HepG2 (cell line): ENCODE data around the gene SH3GL1. TPM values are rescaled to one million over a fixed set of nuclear protein-coding genes. Genes with fewer than 3 reads are reported as not detected.

Experiments
- ATAC-seq: fragments of 200-7000 bp; cut with Tn5 transposase; 3 replicates; pipeline ENCODE4 v1.9.1; 2020; ENCODE audit warnings: mild to moderate bottlenecking, moderate library complexity
- BruUV-seq: library from RNA; stranded (reverse); fragments of 400-500 nt; replicated peaks from 2 replicates; lab custom pipeline; 2021; lab: Mats Ljungman, UMichigan
- CTCF ChIA-PET: fragments of 300-600 bp; formaldehyde crosslinking; extraction: SDS; loops from one replicate; lab custom pipeline; 2021; ENCODE audit warnings: low total read pairs, inconsistent platforms, low intra/inter-chr PET ratio; lab: Yijun Ruan, JAX
- POLR2A ChIA-PET: fragments of 350-600 bp; sonication (Branson Sonifier 250); formaldehyde crosslinking; loops from one replicate; lab custom pipeline; 2020; ENCODE audit warnings: antibody characterized with exemption, inconsistent platforms; lab: Yijun Ruan, JAX
- DNase-seq: peaks from one replicate; pipeline ENCODE4 v3.0.0-alpha.2; 2015; ENCODE audit warnings: low spot score
- FAIRE-seq: peaks from 3 replicates; lab custom pipeline; 2011; peaks lifted over from hg19 to GRCh38; lab: Jason Lieb, UNC
- H2AFZ ChIP-seq: one replicate; pipeline ENCODE4 v1.6.1; 2011; ENCODE audit warnings: low read length, inconsistent platforms
- H3K27ac ChIP-seq: fragments of 300-600 bp; 3 replicates; pipeline ENCODE4 v1.8.0; 2011; ENCODE audit warnings: mixed run types, mild to moderate bottlenecking, mixed read lengths, low read length, inconsistent platforms; ENCODE audit not compliant: insufficient read depth; ENCODE audit errors: extremely low read length
- H3K27me3 ChIP-seq, 2 experiments: fragments of 200-600 bp in 1 of 2; 2 replicates in 1 of 2; 3 replicates in 1 of 2; pipeline versions ENCODE4 v1.6.0 to v1.8.0; 2011; ENCODE audit warnings: low read length in 2 of 2, mild to moderate bottlenecking in 2 of 2, moderate library complexity in 2 of 2, inconsistent platforms in 1 of 2; ENCODE audit not compliant: insufficient read depth in 2 of 2, control insufficient read depth in 1 of 2
- H3K36me3 ChIP-seq, 2 experiments: fragments of 200-600 bp in 1 of 2; replicated peaks in 1 of 2; 2 replicates in 1 of 2; 3 replicates in 1 of 2; pipeline versions ENCODE4 v1.5.1 to v1.8.0; 2011; ENCODE audit warnings: low read length in 2 of 2, inconsistent platforms in 1 of 2; ENCODE audit not compliant: insufficient read depth in 2 of 2, control insufficient read depth in 1 of 2
- H3K4me1 ChIP-seq: 2 replicates; pipeline ENCODE4 v1.5.1; 2012; ENCODE audit warnings: low read length, inconsistent platforms; ENCODE audit not compliant: insufficient read depth
- H3K4me2 ChIP-seq: 2 replicates; pipeline ENCODE4 v1.6.0; 2011; ENCODE audit warnings: low read depth, low read length, inconsistent platforms
- H3K4me3 ChIP-seq, 3 experiments: fragments of 200-600 bp in 1 of 3; sonication (generic), shearing (Covaris generic) in 1 of 3; replicated peaks in 1 of 3; 2 replicates each; pipeline ENCODE4 v1.5.1; 2011 to 2016; ENCODE audit warnings: low read length in 3 of 3, inconsistent platforms in 2 of 3, low read depth in 2 of 3, mild to moderate bottlenecking in 2 of 3, control low read depth in 1 of 3, mixed read lengths in 1 of 3; ENCODE audit not compliant: insufficient read depth in 1 of 3
- H3K79me2 ChIP-seq: one replicate; pipeline ENCODE4 v1.6.1; 2011; ENCODE audit warnings: low read length, inconsistent platforms; ENCODE audit not compliant: insufficient read depth
- H3K9ac ChIP-seq: 2 replicates; pipeline ENCODE4 v1.6.0; 2011; ENCODE audit warnings: mild to moderate bottlenecking, low read depth, low read length, inconsistent platforms; ENCODE audit not compliant: insufficient read depth
- H3K9me3 ChIP-seq: 2 replicates; pipeline ENCODE4 v1.5.1; 2012; ENCODE audit warnings: mild to moderate bottlenecking, low read length
- H4K20me1 ChIP-seq: 2 replicates; pipeline ENCODE4 v1.6.0; 2011; ENCODE audit warnings: inconsistent platforms, mild to moderate bottlenecking, low read length, moderate library complexity; ENCODE audit not compliant: insufficient read depth
- FOXK2 ChIP-seq: fragments of 450-650 bp; IDR thresholded peaks from 2 replicates; pipeline ENCODE4 v1.6.1; 2016
- GTF2F1 ChIP-seq: fragments of 150-350 bp; IDR thresholded peaks from 2 replicates; pipeline ENCODE4 v1.6.1; 2014; ENCODE audit warnings: low read length
- HDAC6 ChIP-seq: fragments of 200-600 bp; sonication (generic); IDR thresholded peaks from 2 replicates; pipeline ENCODE4 v1.7.0; 2017; ENCODE audit warnings: mild to moderate bottlenecking, antibody characterized with exemption, low read length, low read depth
- HOXA9 ChIP-seq: sonication (generic); formaldehyde crosslinking; IDR thresholded peaks from 2 replicates; pipeline ENCODE4 v1.8.1; 2022; ENCODE audit warnings: missing genetic modification reagents, mild to moderate bottlenecking, moderate library complexity, borderline replicate concordance
- KDM3A ChIP-seq: IDR thresholded peaks from 2 replicates; pipeline ENCODE4 v1.6.1; 2018; ENCODE audit warnings: low read depth, missing compliant biosample characterization
- MIER3 ChIP-seq: IDR thresholded peaks from 2 replicates; pipeline ENCODE4 v1.6.1; 2016; ENCODE audit warnings: missing compliant biosample characterization, borderline replicate concordance
- NFE2 ChIP-seq: sonication (generic); formaldehyde crosslinking; IDR thresholded peaks from 2 replicates; pipeline ENCODE4 v1.4.0; 2020; ENCODE audit warnings: missing genetic modification reagents
- PRPF4 ChIP-seq: fragments of 200-400 bp; formaldehyde crosslinking; IDR thresholded peaks from 2 replicates; pipeline ENCODE4 v1.6.1; 2016; ENCODE audit warnings: low read length, low read depth; ENCODE audit not compliant: poor library complexity, severe bottlenecking
- RNF219 ChIP-seq: sonication (generic); formaldehyde crosslinking; IDR thresholded peaks from 2 replicates; pipeline ENCODE4 v1.5.0; 2020; ENCODE audit warnings: mild to moderate bottlenecking, missing genetic modification reagents
- ZBTB25 ChIP-seq: IDR thresholded peaks from 2 replicates; pipeline ENCODE4 v1.6.1; 2018; ENCODE audit warnings: missing genetic modification reagents
- ZFX ChIP-seq: sonication (generic); formaldehyde crosslinking; IDR thresholded peaks from 2 replicates; pipeline ENCODE4 v1.4.0; 2020; ENCODE audit warnings: mild to moderate bottlenecking, low read depth, missing genetic modification reagents, moderate library complexity
- ZNF362 ChIP-seq: sonication (generic); formaldehyde crosslinking; IDR thresholded peaks from 2 replicates; pipeline ENCODE4 v1.4.0; 2020; ENCODE audit warnings: missing genetic modification reagents, mild to moderate bottlenecking, borderline replicate concordance
- ZNF446 ChIP-seq: sonication (generic); formaldehyde crosslinking; IDR thresholded peaks from 2 replicates; pipeline ENCODE4 v1.5.0; 2020; ENCODE audit warnings: mild to moderate bottlenecking, missing genetic modification reagents
- ZNF484 ChIP-seq: sonication (generic); formaldehyde crosslinking; IDR thresholded peaks from 2 replicates; pipeline ENCODE4 v1.5.1; 2020; ENCODE audit warnings: mild to moderate bottlenecking, low read depth, missing genetic modification reagents, borderline replicate concordance
- ZNF75D ChIP-seq: sonication (generic); formaldehyde crosslinking; IDR thresholded peaks from 2 replicates; pipeline ENCODE4 v1.8.1; 2023; ENCODE audit warnings: missing genetic modification reagents, mild to moderate bottlenecking, borderline replicate concordance
- ZNF850 ChIP-seq: sonication (generic); formaldehyde crosslinking; conservative IDR thresholded peaks from 2 replicates; pipeline ENCODE4 v1.9.0; 2021; ENCODE audit warnings: mild to moderate bottlenecking, missing genetic modification reagents
- WGBS: methylation state at CpG from one replicate; pipeline ENCODE4 v1.1.6; 2017; ENCODE audit warnings: low lambda C conversion rate; 5-methylcytosine and 5-hydroxymethylcytosine counted together
- in situ Hi-C: cut with HindIII; loops from 2 replicates; pipeline ENCODE4 v1.10.0; 2017; ENCODE audit warnings: low pct_unique_long_range_greater_than_20kb; ENCODE audit not compliant: extremely low pct_ligation_motif_present
- intact Hi-C: fragments of 100-400 bp; cut with micrococcal nuclease; formaldehyde crosslinking; loops from one replicate; pipeline ENCODE4 v1.10.0; 2022; ENCODE audit not compliant: unreplicated experiment
- polyA plus RNA-seq, 8 experiments: library from polyadenylated mRNA; depleted of rRNA in 3 of 8; stranded (reverse) in 7 of 8; unstranded in 1 of 8; fragments of >200 nt; fragmentation: Illumina TruSeq in 4 of 8; extraction: Trizol in 4 of 8; gene quantifications; 2 replicates each; pipeline versions ENCODE4 v1.2.1 to v1.2.3, GENCODE V29; 2011 to 2016; ENCODE audit warnings: low read depth in 4 of 8, missing spikeins in 1 of 8, mixed read lengths in 1 of 8; ENCODE audit not compliant: insufficient read depth in 1 of 8
- total RNA-seq, 5 experiments: library from RNA; depleted of rRNA; stranded (reverse); fragments of >200 nt; fragmentation: Illumina TruSeq; extraction: Trizol; gene quantifications; 2 replicates each; pipeline ENCODE4 v1.2.3, GENCODE V29; 2016; ENCODE audit warnings: low read depth in 1 of 5

Gene SH3GL1
- total and polyA plus RNA-seq, 2 of the 13 experiments (the other 11 are each of a cell fraction or from before 2014, with no cell fraction given), result 33.0 to 45.1 TPM

GRCh38 chr19:4318460-4318859 lies 81.9 kb downstream of the SH3GL1 start:
- H3K9me3 ChIP-seq, result no peaks in the 10 kb centered on the region
- FAIRE-seq (no peak), ATAC-seq (no peak), DNase-seq (no peak)
- ChIA-PET CTCF (no interaction called here), POLR2A (interaction anchor here (3.0 kb wide), 1 partner anchor 8 kb away, joined by 17 read pairs; no protein-coding TSS in a partner anchor)
- H4K20me1 ChIP-seq, result no peaks in the 10 kb centered on the region
- peaks cover 14% of the 10 kb centered on the region for H3K4me1 ChIP-seq
- no TSS peak for BruUV-seq
- intact Hi-C loops, result no loop called here
- H3K9ac ChIP-seq, result no peak overlapping the region
- H3K27ac ChIP-seq, result no peak overlapping the region
- TF ChIP-seq NFE2 (CRISPR knock-in tag), result no peak
- TF ChIP-seq ZNF484 (CRISPR knock-in tag), result no peak
- TF ChIP-seq MIER3, result no peak
- TF ChIP-seq PRPF4, result no peak
- 0 out of 5 replicates have a peak, but pooled peaks cover 0 to 1% of the 10 kb centered on the region in 2 experiments for H3K27me3 ChIP-seq
- no peak overlapping the region for H3K4me2 ChIP-seq
- no peak overlapping the region for H2AFZ ChIP-seq
- H3K36me3 ChIP-seq, result no peaks in the 10 kb centered on the region
- WGBS, result 48% methylated on average over 7 of the region's 7 CpGs
- no peak overlapping the region for H3K4me3 ChIP-seq
- in situ Hi-C loops, result no loop called here
- H3K79me2 ChIP-seq, result no peaks in the 10 kb centered on the region

- FAIRE-seq (no peak), DNase-seq (no peak), ATAC-seq (no peak)
- intact Hi-C loops (no loop called here), in situ Hi-C loops (no loop called here)
- H3K36me3 ChIP-seq, result no peaks in the 10 kb centered on the region
- no peak overlapping the region for H2AFZ ChIP-seq
- no peaks in the 10 kb centered on the region for H4K20me1 ChIP-seq
- no TSS peak for BruUV-seq
- no peak overlapping the region; the same call in 1 of the 2 replicates for H3K4me2 ChIP-seq
- no peaks in the 10 kb centered on the region for H3K9me3 ChIP-seq
- 0 out of 5 replicates have a peak, but pooled peaks cover 0 to 1% of the 10 kb centered on the region in 2 experiments for H3K27me3 ChIP-seq
- H3K27ac ChIP-seq, result no peak overlapping the region
- H3K9ac ChIP-seq, result no peak overlapping the region
- WGBS, result 46% methylated on average over 7 of the region's 9 CpGs
- POLR2A ChIA-PET, result interaction anchor here (0.8 kb wide), 1 partner anchor 25 kb away, joined by 3 read pairs; no protein-coding TSS in a partner anchor
- H3K4me3 ChIP-seq, result no peak overlapping the region
- peaks cover 15% of the 10 kb centered on the region for H3K4me1 ChIP-seq
- CTCF ChIA-PET, result no interaction called here
- H3K79me2 ChIP-seq, result no peaks in the 10 kb centered on the region
- no peak for TF ChIP-seq FOXK2
- no peak for TF ChIP-seq GTF2F1
- no peak for TF ChIP-seq HDAC6
- no peak for TF ChIP-seq ZNF850 (CRISPR knock-in tag)
- no peak for TF ChIP-seq ZFX (CRISPR knock-in tag)
- TF ChIP-seq ZNF75D (CRISPR knock-in tag), result no peak
- no peak for TF ChIP-seq KDM3A
- no peak for TF ChIP-seq ZBTB25 (CRISPR knock-in tag)
- TF ChIP-seq ZNF362, result no peak
- no peak for TF ChIP-seq ZNF446
- no peak for TF ChIP-seq HOXA9 (CRISPR knock-in tag)
- TF ChIP-seq RNF219 (CRISPR knock-in tag), result no peak
These were observed 83.4 kb downstream of the SH3GL1 start for GRCh38 chr19:4316956-4317355.
